GM19397 (cell line): ENCODE measurements around the gene ANKH.
"Not testable (repeated sequence)": the region's sequence is repeated elsewhere in the genome, so short reads cannot be mapped to it uniquely, and the experiment has no call there.

Experiments
- ATAC-seq: cut with Tn5 transposase; IDR thresholded peaks from one replicate; pipeline ENCODE4 v1.9.1; 2021; ENCODE audit warnings: mild to moderate bottlenecking, moderate library complexity; ENCODE audit not compliant: unreplicated experiment

The ANKH gene

DNA sequence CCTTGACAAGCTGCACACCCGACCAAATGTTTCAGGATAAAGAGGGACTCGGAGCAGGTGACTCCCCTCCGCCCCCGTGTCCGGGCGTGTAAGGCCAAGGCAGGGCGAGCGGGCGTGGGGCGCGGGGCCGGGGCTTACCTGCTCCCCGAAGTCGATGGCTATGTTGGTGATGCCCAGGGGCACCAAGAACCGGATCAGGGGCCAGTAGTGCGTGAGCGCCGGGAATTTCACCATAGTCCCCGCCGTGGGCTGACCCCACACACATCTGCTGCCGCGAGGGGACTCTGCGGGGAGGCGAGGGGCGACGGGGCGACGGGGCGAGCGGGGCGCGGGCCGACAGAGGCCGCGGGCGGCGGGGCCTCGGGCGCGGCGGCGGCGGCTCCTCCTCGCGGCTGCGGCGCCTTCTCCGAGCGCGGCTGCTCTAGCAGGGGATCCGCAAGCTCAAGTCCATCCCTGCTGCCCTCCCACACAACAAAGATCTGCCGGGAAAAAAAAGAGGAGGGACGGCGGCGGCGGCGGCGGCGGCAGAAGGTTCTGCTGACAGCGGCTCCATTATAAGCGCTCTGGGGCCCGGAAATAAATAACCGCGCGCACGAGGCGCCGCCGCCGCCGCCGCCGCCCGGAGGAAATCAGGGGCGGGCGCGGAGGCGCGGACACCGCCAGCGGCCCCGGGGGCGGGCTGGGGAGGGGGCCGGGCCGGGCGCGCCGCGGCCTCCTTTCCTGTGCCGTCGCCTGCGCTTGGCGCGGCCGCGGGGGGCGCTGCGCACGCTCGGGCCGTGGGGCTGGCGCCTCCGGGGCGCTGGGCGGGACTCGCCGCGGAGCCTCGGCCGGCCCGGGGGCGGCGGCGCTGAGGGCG is at the start of gene ANKH:
Gene ANKH (minus strand): TSS at position 565 of the 856 bp plus-strand sequence. CDS start 331 bp downstream, at position 234.
- peak; percentile 97 for ATAC-seq

DNA sequence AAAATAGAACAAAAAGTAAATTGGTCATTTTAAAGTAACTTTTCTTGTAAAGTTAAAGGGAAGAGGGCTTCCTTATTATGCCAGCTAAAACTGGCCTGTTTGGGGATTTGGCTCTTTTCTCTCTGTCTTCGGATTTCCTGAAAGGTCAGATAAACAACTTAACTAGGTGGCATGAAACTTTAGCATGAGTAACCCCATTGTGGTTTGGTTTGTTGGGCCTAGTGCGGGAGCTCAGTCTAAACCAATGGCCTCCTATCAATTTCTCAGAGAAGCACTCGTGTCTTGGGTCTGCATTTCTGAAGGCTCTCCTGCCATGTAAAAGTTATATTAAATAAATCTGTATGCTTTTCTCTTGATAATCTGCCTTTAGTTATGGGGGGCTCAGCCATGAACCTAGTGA is 48.5 kb upstream of the ANKH start:
- no peak for ATAC-seq

DNA sequence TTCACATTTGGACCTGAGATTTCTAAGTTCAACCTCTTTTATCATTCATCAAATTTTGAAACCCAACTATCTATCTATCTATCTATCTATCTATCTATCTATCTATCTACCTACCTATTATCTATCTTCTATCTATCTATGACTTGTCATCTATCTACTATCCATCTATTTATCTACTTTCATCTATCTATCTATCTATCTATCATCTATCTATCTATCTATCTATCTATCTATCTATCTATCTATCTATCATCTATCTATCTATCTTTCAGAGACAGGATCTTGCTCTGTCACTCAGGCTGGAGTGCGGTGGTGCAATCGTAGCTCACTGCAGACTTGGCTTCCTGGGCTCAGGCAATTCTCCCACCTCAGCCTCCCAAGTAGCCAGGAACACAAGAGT is 47.5 kb upstream of the ANKH start:
- not testable (repeated sequence) for ATAC-seq

GRCh38 chr5:14917719-14918118 is 46.1 kb upstream of the ANKH start:
- no peak for ATAC-seq

DNA sequence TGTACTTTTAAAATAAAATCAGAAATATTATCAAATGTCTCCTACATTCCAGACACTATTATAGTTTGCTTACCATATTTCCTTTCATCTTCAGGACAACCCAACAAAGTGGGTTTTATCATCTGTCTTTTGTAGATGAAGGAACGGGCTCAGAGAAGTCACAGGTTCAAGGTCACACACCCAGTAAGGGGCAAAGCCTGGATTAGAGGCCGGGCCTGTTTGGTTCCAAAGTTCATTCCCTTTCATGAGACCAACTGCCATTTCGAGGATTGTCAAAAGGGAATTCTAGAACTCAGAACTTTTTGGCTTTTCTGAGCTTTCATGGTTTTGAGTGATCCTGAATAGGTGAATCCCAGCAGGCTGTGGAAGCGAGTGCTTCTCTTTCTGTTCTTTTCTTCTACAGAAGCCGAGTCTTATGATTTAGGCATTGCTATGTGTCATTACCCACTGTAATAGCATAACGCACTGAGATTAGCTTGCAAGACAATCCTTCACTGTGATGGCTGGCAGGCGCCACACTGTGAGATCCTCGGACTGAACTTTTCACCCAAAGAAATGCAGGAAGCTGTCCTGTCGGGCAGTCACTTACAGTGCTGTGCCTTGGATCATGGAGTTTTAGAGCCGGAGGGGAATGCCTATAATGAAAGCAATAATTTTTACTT is 43.8 kb upstream of the ANKH start:
- ATAC-seq = no peak

GRCh38 chr5:14914623-14915260 is 43.2 kb upstream of the ANKH start:
- no peak for ATAC-seq

- ATAC-seq = no peak
Measured at GRCh38 chr5:14914193-14914592, 42.6 kb upstream of the ANKH start.

DNA sequence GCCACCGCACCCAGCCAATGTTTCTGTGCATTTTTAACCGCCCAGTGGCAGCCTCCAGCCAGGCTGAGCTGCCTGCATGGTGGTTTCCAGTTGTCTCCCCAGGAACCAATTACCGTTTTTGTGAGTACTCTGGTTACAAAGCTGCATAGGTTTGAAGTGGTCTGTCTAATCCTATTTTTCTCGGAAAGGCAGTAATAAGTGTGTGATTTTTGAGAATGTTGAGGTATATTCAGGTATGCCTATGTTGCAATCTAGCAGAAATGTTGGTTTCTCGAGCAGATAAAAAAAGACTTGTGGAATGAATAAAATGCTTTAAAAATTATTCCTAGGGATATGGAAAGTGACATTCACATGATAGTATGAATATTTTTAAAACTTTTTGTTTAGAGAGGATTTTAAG is 41.5 kb upstream of the ANKH start:
- ATAC-seq = no peak

GRCh38 chr5:14912206-14912605 is 40.6 kb upstream of the ANKH start:
- no peak for ATAC-seq

- ATAC-seq = no peak
Measured at GRCh38 chr5:14909369-14909768, 37.8 kb upstream of the ANKH start.

- no peak for ATAC-seq
Measured at GRCh38 chr5:14908172-14908571, 36.6 kb upstream of the ANKH start.

GRCh38 chr5:14906628-14907027 is 35.0 kb upstream of the ANKH start:
- no peak for ATAC-seq

DNA sequence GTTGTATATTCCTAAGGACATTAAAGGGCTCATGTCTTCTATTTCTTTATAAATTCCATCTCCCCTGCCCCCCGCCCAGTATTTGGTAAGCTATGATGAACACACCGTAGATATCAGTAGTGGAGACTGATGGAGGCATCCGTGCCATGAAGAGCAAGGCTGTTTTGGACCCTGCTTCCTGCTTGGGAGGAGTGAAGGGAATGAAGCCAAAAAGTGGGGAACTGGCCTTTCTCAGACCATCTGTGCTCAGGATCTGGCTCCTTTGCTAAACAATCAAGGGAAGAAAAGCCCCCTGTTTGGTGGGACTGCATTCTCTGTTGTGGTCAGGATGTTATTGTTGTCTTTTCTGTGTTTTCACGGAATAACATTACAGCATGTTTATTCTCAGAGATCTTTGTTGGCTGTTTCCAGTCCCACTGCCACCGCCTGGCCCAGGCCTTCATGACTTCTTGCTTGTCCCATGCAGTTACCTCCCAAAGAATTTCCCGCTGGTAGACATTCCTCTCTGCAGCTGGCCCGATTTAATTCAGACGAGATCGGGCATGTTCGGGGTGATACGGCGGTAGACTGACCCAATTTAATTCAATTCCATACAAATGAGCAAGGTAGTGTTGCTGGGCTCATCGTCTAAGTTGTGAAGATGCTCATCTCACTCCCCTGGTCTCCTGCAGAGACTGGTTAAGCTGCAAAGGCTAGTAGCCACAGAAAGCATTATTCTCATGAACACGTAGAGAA is 31.4 kb upstream of the ANKH start:
- no peak for ATAC-seq

DNA sequence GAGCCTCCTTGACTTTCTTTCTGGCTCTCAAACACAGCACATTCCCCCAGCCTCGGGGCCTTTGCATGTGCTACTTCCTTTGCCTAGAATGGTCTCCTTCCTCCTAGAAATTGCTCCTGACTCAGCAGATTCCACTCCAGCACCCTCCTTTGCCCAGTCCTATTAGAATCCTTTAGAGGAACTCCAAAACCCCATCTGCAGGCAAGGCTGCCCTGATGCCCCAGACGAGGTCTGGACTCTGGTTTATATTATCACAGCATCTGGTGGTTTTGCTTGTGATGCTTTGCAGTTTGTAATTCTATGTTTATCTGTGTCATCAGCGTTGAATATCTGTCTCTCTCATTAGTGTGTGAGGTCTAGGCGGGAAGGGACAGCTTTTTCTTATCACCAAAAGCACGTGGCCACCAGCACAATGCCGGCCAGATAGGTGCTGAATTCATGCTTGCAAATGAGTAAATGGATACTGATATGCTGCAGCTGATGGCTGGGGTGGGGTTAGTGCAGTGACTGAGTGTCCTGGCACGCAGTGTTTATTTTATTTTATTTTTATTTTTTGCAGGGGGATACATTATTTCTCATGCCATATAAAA is 30.0 kb upstream of the ANKH start:
- no peak for ATAC-seq

DNA sequence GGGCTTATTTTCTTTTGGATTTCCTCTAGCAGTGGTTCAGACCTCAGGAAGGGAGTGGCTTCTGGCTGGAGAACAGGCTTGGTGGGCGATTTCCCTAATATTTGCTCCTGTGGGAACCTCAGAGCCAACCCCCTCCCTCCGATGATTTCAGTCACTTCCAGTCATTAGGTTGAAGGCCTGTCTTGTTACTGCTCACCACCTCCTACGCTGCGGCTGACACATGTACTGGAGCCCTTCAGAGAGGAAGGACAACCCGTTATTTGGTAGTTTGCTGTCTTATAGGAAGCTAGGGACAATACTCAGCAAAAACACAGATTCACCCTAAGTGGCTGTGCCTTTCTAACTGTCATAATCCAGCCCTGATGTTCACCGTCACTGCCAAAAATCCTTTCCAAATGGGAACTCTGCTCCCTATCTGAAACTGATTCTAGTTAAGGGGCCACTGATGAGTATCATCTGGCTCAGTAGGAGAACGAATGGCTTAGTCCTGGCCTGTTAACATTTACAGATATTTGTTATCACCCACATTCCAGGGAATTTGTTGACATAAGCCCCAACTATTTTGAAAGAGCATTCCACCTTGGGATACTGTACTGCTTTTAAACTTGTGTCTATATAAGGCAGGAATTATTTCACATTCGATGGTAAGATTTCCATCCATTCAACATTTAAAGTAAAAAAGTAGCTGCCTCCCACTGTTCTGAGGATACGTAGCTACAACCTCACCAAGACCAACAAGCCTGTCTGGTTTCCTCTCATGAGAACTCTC is 29.3 kb upstream of the ANKH start:
- no peak for ATAC-seq

GRCh38 chr5:14896131-14896530 is 24.6 kb upstream of the ANKH start:
- ATAC-seq = no peak

GRCh38 chr5:14895301-14895700 is 23.7 kb upstream of the ANKH start:
- no peak for ATAC-seq

GRCh38 chr5:14894748-14895147 is 23.2 kb upstream of the ANKH start:
- ATAC-seq = no peak

DNA sequence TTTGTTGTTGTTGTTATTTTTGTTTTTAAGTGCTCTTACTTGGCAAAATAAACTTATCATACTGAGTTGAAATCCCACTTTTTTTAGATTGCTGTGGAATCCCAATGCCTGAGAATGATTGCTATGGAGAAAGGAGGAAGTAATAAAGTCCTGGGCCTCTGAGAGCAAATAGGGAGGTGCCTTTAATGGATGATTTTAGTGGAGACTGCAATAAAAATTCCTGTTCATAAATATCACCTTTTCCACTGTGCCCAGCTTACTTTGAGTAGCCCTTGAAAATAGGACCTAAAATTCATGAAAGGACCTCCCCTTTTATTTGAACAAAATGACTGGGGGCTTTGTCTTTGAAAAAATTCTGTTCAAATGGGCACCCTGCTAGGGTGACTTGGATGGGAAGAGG is 21.8 kb upstream of the ANKH start:
- ATAC-seq = no peak

GRCh38 chr5:14890846-14891245 is 19.3 kb upstream of the ANKH start:
- no peak for ATAC-seq
